Measurements from ENCODE around the gene KBTBD8.

KBTBD8 gene

DNA sequence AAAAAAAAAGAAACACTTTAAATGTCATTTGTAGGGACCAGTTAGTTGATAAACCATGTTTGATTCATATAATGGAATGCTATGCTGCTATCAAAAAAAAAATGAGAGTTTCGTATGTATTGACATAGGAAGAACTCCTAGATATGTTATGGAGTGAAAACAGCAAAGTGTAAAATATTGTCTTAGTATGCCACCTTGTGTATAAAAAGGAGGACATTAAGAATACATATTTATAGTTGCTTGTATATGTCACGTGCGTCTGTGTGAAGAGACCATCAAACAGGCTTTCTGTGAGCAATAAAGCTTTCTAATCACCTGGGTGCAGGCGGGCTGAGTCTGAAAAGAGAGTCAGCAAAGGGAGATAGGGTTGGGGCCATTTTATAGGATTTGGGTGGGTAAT, 39.5 kb downstream of the KBTBD8 start:
- Histone ChIP-seq H3K27me3 (ENCODE audit: insufficient read depth, low read depth, severe bottlenecking) (no peaks in the 10 kb centered on the region), H3K4me3 (ENCODE audit: low read depth, low read length) (no peak overlapping the region), H3K27ac (no peak overlapping the region), H3K9me3 (ENCODE audit: severe bottlenecking) (no peaks in the 10 kb centered on the region), H3K36me3 (no peaks in the 10 kb centered on the region)
- TF ChIP-seq, protein P1, sequence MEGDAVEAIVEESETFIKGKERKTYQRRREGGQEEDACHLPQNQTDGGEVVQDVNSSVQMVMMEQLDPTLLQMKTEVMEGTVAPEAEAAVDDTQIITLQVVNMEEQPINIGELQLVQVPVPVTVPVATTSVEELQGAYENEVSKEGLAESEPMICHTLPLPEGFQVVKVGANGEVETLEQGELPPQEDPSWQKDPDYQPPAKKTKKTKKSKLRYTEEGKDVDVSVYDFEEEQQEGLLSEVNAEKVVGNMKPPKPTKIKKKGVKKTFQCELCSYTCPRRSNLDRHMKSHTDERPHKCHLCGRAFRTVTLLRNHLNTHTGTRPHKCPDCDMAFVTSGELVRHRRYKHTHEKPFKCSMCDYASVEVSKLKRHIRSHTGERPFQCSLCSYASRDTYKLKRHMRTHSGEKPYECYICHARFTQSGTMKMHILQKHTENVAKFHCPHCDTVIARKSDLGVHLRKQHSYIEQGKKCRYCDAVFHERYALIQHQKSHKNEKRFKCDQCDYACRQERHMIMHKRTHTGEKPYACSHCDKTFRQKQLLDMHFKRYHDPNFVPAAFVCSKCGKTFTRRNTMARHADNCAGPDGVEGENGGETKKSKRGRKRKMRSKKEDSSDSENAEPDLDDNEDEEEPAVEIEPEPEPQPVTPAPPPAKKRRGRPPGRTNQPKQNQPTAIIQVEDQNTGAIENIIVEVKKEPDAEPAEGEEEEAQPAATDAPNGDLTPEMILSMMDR (IDR thresholded peaks at IDR 0.05; ENCODE audit: low read depth, low read length): no peak
- DNase-seq: no peak

DNA sequence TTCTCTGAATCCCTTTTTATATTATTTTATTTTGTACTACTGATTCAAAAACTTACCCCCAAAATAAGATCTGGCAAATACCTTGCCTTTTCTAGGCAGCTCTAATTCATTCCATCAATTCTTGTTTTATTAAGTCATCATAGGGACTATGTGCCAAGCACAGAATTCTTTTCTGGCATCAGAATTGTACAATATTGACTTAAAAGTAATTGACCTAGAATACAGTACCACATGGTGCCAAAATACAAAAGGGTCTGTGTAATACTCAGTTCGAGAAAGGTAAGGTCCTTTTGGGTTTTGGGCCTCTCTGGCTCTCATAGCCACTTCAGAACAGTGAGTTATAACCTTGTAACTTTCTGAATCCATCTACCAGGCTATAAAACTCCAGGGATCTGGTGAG, 46.2 kb downstream of the KBTBD8 start:
- TF ChIP-seq, protein P1 (IDR thresholded peaks at IDR 0.05; ENCODE audit: low read depth, low read length): no peak
- Histone ChIP-seq H3K9me3 (ENCODE audit: severe bottlenecking) (no peaks in the 10 kb centered on the region), H3K36me3 (no peaks in the 10 kb centered on the region), H3K27me3 (ENCODE audit: insufficient read depth, low read depth, severe bottlenecking) (no peaks in the 10 kb centered on the region), H3K4me3 (ENCODE audit: low read depth, low read length) (no peak overlapping the region), H3K27ac (no peak overlapping the region)
- DNase-seq: no peak

DNA sequence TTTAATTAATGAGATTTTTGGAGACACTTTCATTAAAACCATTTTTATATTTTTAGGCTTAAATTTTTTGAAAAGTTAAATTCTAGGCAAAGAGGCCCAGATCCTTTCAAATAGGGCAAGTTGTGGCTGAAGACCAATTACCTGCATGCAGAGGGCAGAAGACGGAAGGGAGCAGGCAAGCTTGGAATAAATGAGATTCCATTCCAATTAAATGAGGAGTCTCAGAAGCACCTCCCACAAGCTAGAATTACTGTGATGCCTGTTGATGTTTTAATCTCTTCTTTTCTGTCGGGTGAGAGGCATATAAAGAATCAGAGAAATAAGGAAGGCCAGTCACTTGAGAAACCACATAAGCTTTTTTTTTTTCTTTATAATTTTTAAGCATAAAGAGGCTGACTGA, 46.8 kb downstream of the KBTBD8 start:
- DNase-seq: no peak
- H3K9me3 ChIP-seq (ENCODE audit: severe bottlenecking): no peaks in the 10 kb centered on the region
- H3K36me3 ChIP-seq: no peaks in the 10 kb centered on the region
- no peak overlapping the region for H3K27ac ChIP-seq
- H3K27me3 ChIP-seq (ENCODE audit: insufficient read depth, low read depth, severe bottlenecking): no peaks in the 10 kb centered on the region
- TF ChIP-seq, protein P1 (IDR thresholded peaks at IDR 0.05; ENCODE audit: low read depth, low read length): no peak
- no peak overlapping the region for H3K4me3 ChIP-seq (ENCODE audit: low read depth, low read length)

DNA sequence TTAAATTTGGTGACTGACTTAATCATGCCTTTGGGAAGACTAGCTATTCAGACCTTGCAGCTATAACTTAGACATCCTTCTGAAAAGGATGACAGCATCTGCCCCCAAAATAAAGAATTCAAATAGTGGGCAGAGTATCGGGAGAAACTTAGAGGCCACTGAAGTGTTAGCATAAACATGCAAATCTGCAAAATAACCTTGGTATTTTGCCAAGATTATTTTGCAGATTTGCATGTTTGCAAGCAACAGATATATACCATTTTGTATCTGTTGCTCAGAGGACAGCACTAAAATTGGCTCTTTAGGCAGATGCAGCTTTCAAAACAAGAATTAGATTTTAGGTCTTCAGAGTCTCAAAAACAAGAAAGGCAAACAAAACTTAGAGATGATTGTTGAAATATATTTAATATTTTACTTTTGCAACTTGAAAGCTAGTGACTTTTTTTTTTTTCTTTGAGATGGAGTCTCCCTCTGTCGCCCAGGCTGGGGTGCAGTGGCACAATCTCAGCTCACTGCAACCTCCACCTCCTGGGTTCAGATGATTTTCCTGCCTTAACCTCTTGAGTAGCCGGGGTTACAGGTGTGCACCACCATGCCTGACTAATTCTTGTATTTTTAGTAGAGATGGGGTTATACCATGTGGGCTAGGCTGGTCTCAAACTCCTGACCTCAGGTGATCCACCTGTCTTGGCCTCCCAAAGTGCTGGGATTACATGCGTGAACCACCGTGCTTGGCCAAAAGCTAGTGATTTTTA, 47.8 kb downstream of the KBTBD8 start:
- Histone ChIP-seq H3K36me3 (no peaks in the 10 kb centered on the region), H3K27me3 (ENCODE audit: insufficient read depth, low read depth, severe bottlenecking) (no peaks in the 10 kb centered on the region), H3K27ac (no peak overlapping the region), H3K4me3 (ENCODE audit: low read depth, low read length) (no peak overlapping the region), H3K9me3 (ENCODE audit: severe bottlenecking) (no peaks in the 10 kb centered on the region)
- DNase-seq: no peak
- TF ChIP-seq, protein P1 (IDR thresholded peaks at IDR 0.05; ENCODE audit: low read depth, low read length): no peak

DNA sequence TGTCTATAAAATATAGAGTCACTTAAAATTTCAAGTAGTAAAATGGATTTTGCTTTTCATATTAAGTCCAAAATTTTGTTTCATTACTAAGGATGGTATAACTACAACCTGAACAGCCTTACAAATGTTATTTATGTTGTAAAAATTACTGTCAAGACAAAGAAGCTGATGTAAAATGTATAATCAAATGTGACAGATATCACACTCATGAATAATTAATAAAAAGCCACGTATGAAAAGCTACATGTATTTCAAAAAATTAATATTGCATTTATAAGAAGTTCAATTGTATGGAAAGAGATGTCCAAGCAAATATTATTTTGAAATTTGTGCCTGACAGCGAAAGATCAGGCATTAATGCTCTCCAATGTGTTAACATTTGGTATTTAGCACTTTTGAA, 48.9 kb downstream of the KBTBD8 start:
- no peaks in the 10 kb centered on the region for H3K36me3 ChIP-seq
- no peak overlapping the region for H3K4me3 ChIP-seq (ENCODE audit: low read depth, low read length)
- H3K27me3 ChIP-seq (ENCODE audit: insufficient read depth, low read depth, severe bottlenecking): no peaks in the 10 kb centered on the region
- DNase-seq: no peak
- no peak overlapping the region for H3K27ac ChIP-seq
- H3K9me3 ChIP-seq (ENCODE audit: severe bottlenecking): no peaks in the 10 kb centered on the region
- TF ChIP-seq, protein P1 (IDR thresholded peaks at IDR 0.05; ENCODE audit: low read depth, low read length): no peak

All from WERI-Rb-1 (cell line).